SJCRH30 (cell line): ENCODE results near the gene PRLR. TPM values are rescaled to one million over a fixed set of nuclear protein-coding genes. Genes with fewer than 3 reads are reported as not detected.

Experiments used
- DNase-seq, 2 experiments: peaks; one replicate each; pipeline ENCODE4 v3.0.0-alpha.2; 2015 to 2020
- H3K27ac ChIP-seq: fragments of 250-450 bp; sonication (Bioruptor Pico); 2 replicates; pipeline ENCODE4 v1.5.1; 2020; ENCODE audit warnings: mild to moderate bottlenecking, moderate library complexity
- H3K27me3 ChIP-seq: fragments of 250-450 bp; sonication (Bioruptor Pico); 2 replicates; pipeline ENCODE4 v1.5.1; 2020; ENCODE audit warnings: mild to moderate bottlenecking, moderate library complexity
- H3K36me3 ChIP-seq: fragments of 250-450 bp; sonication (Bioruptor Pico); 2 replicates; pipeline ENCODE4 v1.5.1; 2020; ENCODE audit warnings: mild to moderate bottlenecking, moderate library complexity
- H3K4me1 ChIP-seq: fragments of 250-450 bp; sonication (Bioruptor Pico); 2 replicates; pipeline ENCODE4 v1.5.1; 2020; ENCODE audit warnings: mild to moderate bottlenecking, moderate library complexity
- H3K4me3 ChIP-seq: fragments of 250-450 bp; sonication (Bioruptor Pico); 2 replicates; pipeline ENCODE4 v1.5.1; 2020; ENCODE audit warnings: mild to moderate bottlenecking, moderate library complexity
- H3K9me3 ChIP-seq: fragments of 250-450 bp; sonication (Bioruptor Pico); replicated peaks from 2 replicates; pipeline ENCODE4 v1.5.1; 2020; ENCODE audit warnings: mild to moderate bottlenecking, moderate library complexity
- total RNA-seq: library from RNA; depleted of rRNA; stranded (reverse); fragments of >200 nt; shearing (Covaris generic); gene quantifications from 2 replicates; pipeline ENCODE4 v1.2.3, GENCODE V29; 2014

PRLR gene
- total RNA-seq, 1 experiment from 2014 or later = not detected

GRCh38 chr5:35146406-35146805 is 83.9 kb downstream of the PRLR start:
- Histone ChIP-seq H3K36me3 (no peaks in the 10 kb centered on the region), H3K4me1 (no peaks in the 10 kb centered on the region; the same call in 1 of the 2 replicates), H3K4me3 (no peak overlapping the region), H3K9me3 (no peaks in the 10 kb centered on the region), H3K27me3 (no peaks in the 10 kb centered on the region), H3K27ac (no peak overlapping the region)
- no peak for DNase-seq

GRCh38 chr5:35145691-35146317 is 84.5 kb downstream of the PRLR start:
- no peak overlapping the region for H3K27ac ChIP-seq
- no peaks in the 10 kb centered on the region for H3K27me3 ChIP-seq
- no peak overlapping the region for H3K4me3 ChIP-seq
- no peak for DNase-seq
- no peaks in the 10 kb centered on the region for H3K4me1 ChIP-seq
- H3K36me3 ChIP-seq = no peaks in the 10 kb centered on the region
- no peaks in the 10 kb centered on the region for H3K9me3 ChIP-seq

DNA sequence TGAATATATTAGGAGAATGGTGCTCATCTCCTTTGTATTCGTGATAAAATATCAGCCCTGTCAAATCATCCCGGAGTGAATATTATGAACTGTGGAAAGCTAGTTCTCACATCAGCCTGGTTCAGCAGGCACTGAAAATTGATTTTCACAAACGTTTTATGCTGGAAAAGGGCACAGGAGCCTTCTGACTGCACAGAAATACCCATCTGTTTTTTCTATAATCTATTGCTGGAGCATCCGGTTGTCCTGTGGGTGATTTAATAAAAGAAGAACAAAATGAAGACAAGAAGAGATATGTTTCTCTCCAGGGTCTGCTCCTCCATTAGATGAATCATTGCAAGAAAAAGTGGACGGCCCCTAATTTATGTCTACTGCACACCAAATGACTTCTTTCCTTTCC is 85.3 kb downstream of the PRLR start:
- no peaks in the 10 kb centered on the region for H3K4me1 ChIP-seq

DNA sequence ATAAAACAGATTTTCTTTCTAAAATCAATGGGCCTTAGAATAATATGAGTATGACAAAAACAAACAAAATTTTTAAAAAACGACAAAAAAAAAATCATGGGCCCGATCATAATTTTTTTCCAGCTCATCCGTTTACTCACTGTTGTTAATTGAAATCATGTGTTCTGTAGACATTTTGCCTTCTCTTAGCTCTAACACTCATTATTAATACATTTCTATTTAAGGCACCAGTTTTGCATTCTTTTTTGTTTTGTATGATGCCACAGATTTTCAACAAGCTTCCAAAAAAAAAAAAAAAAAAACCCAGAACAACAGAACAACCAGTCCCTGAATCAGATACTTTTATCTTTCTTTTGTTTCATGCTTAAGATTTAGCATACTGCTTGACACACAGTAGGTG is 86.4 kb downstream of the PRLR start:
- Histone ChIP-seq H3K27me3 (no peaks in the 10 kb centered on the region), H3K4me1 (no peaks in the 10 kb centered on the region)
- no peak for DNase-seq

More for the DNA sequence above, 85.3 kb downstream of the PRLR start:
- no peaks in the 10 kb centered on the region for H3K9me3 ChIP-seq
- H3K27me3 ChIP-seq = no peaks in the 10 kb centered on the region
- no peak for DNase-seq
- H3K27ac ChIP-seq = no peak overlapping the region
- no peaks in the 10 kb centered on the region for H3K36me3 ChIP-seq
- H3K4me3 ChIP-seq = no peak overlapping the region

GRCh38 chr5:35141739-35142138 is 88.5 kb downstream of the PRLR start:
- H3K4me1 ChIP-seq = no peaks in the 10 kb centered on the region
- H3K9me3 ChIP-seq = no peaks in the 10 kb centered on the region
- no peak overlapping the region for H3K4me3 ChIP-seq
- H3K27me3 ChIP-seq = no peaks in the 10 kb centered on the region
- no peak for DNase-seq
- no peaks in the 10 kb centered on the region for H3K36me3 ChIP-seq
- H3K27ac ChIP-seq = no peak overlapping the region

More for the DNA sequence above, 86.4 kb downstream of the PRLR start:
- Histone ChIP-seq H3K4me3 (no peak overlapping the region), H3K27ac (no peak overlapping the region), H3K9me3 (no peaks in the 10 kb centered on the region), H3K36me3 (no peaks in the 10 kb centered on the region)

GRCh38 chr5:35138232-35138631 is 92.1 kb downstream of the PRLR start:
- no peak for DNase-seq
- H3K36me3 ChIP-seq = no peaks in the 10 kb centered on the region
- H3K27me3 ChIP-seq = no peaks in the 10 kb centered on the region
- no peak overlapping the region for H3K27ac ChIP-seq
- no peak overlapping the region for H3K4me3 ChIP-seq
- H3K9me3 ChIP-seq = no peaks in the 10 kb centered on the region
- no peaks in the 10 kb centered on the region for H3K4me1 ChIP-seq

GRCh38 chr5:35136386-35136785 is 93.9 kb downstream of the PRLR start:
- Histone ChIP-seq H3K36me3 (no peaks in the 10 kb centered on the region), H3K4me1 (no peaks in the 10 kb centered on the region), H3K4me3 (no peak overlapping the region), H3K27me3 (no peaks in the 10 kb centered on the region), H3K27ac (no peak overlapping the region), H3K9me3 (no peaks in the 10 kb centered on the region)
- peak in 1 of 2 experiments; percentile 11 for DNase-seq

GRCh38 chr5:35135239-35135700 is 95.0 kb downstream of the PRLR start:
- H3K9me3 ChIP-seq = no peaks in the 10 kb centered on the region

DNA sequence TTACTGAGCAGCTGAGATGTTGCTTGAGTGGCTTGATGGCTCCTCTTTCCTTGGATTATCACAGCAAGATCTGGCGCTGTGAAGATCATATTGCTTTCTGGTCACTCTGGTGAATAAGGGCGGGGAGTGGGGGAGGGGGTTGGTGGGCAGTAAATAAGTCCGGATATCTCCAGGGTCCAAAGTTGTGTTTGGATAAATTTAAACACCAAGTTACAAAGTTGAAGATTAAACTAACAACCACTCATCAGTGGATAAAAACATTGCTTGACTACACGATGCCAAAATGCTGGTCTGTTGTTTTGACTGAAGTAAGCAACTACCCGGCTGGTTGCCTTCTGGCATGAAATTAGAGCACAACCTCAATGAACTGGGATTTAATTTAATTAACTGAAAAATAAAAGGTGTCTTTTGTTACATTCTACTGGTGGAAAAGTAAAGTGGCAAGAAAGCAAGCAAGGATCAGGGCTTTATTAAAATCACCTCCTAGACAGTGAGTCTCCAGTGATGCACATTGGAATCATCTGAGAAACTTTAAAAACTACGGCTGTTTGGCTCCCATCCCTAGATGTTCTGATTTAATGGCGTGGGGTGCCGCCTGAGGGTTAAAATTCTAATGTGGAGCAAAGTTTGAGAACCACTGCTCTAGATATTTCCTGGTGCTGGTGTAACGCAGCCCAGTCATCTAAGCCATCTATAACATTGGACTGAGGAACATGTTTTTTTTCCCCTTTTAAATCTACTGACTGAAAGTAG is 95.8 kb downstream of the PRLR start:
- Histone ChIP-seq H3K36me3 (no peaks in the 10 kb centered on the region), H3K4me3 (no peak overlapping the region), H3K27me3 (no peaks in the 10 kb centered on the region; the same call in 1 of the 2 replicates), H3K4me1 (no peaks in the 10 kb centered on the region), H3K9me3 (no peaks in the 10 kb centered on the region), H3K27ac (no peak overlapping the region)
- DNase-seq = no peak

More at GRCh38 chr5:35135239-35135700, 95.0 kb downstream of the PRLR start:
- no peaks in the 10 kb centered on the region for H3K36me3 ChIP-seq
- no peaks in the 10 kb centered on the region for H3K27me3 ChIP-seq
- H3K4me1 ChIP-seq = no peaks in the 10 kb centered on the region
- DNase-seq = no peak
- H3K4me3 ChIP-seq = no peak overlapping the region
- no peak overlapping the region for H3K27ac ChIP-seq

- no peak overlapping the region for H3K4me3 ChIP-seq
- H3K27me3 ChIP-seq = no peaks in the 10 kb centered on the region; the same call in 1 of the 2 replicates
- no peaks in the 10 kb centered on the region for H3K36me3 ChIP-seq
- no peak overlapping the region for H3K27ac ChIP-seq
- no peaks in the 10 kb centered on the region for H3K9me3 ChIP-seq
- no peaks in the 10 kb centered on the region for H3K4me1 ChIP-seq
- no peak for DNase-seq
Measured at GRCh38 chr5:35133186-35133585, 97.1 kb downstream of the PRLR start.

DNA sequence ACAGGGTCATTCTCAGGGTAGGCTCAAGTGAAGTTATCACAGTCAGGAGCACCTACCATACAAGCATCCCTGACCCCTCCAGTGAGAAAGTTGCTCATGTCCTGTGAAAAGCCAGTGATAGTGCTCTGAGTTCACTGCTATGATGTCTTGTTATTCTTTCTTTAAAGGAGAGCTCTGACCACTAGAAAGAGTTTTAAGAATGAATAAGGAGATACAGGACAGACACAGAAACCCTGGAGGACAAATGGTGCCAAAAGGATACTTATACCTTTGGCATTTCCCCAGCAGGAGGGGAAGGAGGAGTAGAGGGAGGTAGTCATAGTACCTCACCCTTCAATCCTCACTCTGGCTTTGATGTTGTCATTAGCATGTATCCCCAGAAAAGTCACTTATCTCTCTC is 98.6 kb downstream of the PRLR start:
- no peak overlapping the region for H3K4me3 ChIP-seq
- no peaks in the 10 kb centered on the region; the same call in 1 of the 2 replicates for H3K27me3 ChIP-seq
- H3K4me1 ChIP-seq = no peaks in the 10 kb centered on the region
- H3K36me3 ChIP-seq = no peaks in the 10 kb centered on the region
- H3K9me3 ChIP-seq = no peaks in the 10 kb centered on the region
- no peak overlapping the region for H3K27ac ChIP-seq
- DNase-seq = no peak

- H3K36me3 ChIP-seq = no peaks in the 10 kb centered on the region
- no peak for DNase-seq
- H3K27ac ChIP-seq = no peak overlapping the region
Measured at GRCh38 chr5:35129921-35130485, 100.3 kb downstream of the PRLR start.

DNA sequence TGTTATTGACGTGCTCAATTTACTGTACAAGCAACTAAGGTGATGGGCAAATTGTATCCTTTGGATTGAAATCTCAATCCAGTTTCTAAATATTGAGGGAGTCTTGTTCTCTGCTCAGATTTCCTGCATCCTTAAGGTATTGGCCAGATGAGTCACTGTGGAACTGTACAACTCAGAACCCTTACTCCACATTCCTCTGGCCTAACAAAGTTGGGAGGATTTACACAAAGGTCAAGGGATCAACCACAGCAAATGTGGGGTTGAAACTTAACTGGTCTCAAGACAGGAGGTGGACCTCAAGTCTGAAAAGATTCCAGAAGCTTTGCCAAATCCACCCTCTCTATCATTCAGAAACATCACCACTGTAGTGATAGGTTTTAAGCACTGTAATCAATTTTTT is 101.0 kb downstream of the PRLR start:
- Histone ChIP-seq H3K4me3 (no peak overlapping the region), H3K9me3 (no peaks in the 10 kb centered on the region), H3K27ac (no peak overlapping the region), H3K27me3 (no peaks in the 10 kb centered on the region; the same call in 1 of the 2 replicates), H3K4me1 (no peaks in the 10 kb centered on the region), H3K36me3 (no peaks in the 10 kb centered on the region)
- DNase-seq = no peak

More at GRCh38 chr5:35129921-35130485, 100.3 kb downstream of the PRLR start:
- no peaks in the 10 kb centered on the region; the same call in 1 of the 2 replicates for H3K27me3 ChIP-seq
- no peaks in the 10 kb centered on the region for H3K4me1 ChIP-seq
- H3K9me3 ChIP-seq = no peaks in the 10 kb centered on the region
- H3K4me3 ChIP-seq = no peak overlapping the region

GRCh38 chr5:35127006-35127405 is 103.3 kb downstream of the PRLR start:
- DNase-seq = no peak
- H3K27ac ChIP-seq = no peak overlapping the region
- no peaks in the 10 kb centered on the region; the same call in 1 of the 2 replicates for H3K27me3 ChIP-seq
- H3K4me3 ChIP-seq = no peak overlapping the region
- H3K9me3 ChIP-seq = no peaks in the 10 kb centered on the region
- H3K4me1 ChIP-seq = no peaks in the 10 kb centered on the region
- no peaks in the 10 kb centered on the region for H3K36me3 ChIP-seq

GRCh38 chr5:35125746-35126145 is 104.5 kb downstream of the PRLR start:
- Histone ChIP-seq H3K4me3 (no peak overlapping the region), H3K27me3 (no peaks in the 10 kb centered on the region; the same call in 1 of the 2 replicates), H3K36me3 (no peaks in the 10 kb centered on the region), H3K27ac (no peak overlapping the region), H3K4me1 (no peaks in the 10 kb centered on the region), H3K9me3 (no peaks in the 10 kb centered on the region)
- DNase-seq = no peak
